ENCODE measurements around the gene CEP20. TPM values are rescaled to one million over a fixed set of nuclear protein-coding genes. Genes with fewer than 3 reads are reported as not detected.
A peak's percentile ranks its signal among the peaks of the same experiment; 100 is the strongest.

CEP20 gene
- polyA plus RNA-seq, 2 of the 4 experiments (the other 2 are of a cell fraction) = 58.7 to 97.5 TPM

GRCh38 chr16:15891508-15891907, 3.1 kb upstream of the CEP20 start:
- H3K4me2 ChIP-seq = no peak overlapping the region
- H3K9me3 ChIP-seq = no peaks in the 10 kb centered on the region
- DNase-seq (ENCODE audit: low read depth in 1 of 2, low spot score in 1 of 2) (no peak), ATAC-seq (no peak), FAIRE-seq (no peak)
- POLR2A ChIA-PET = no interaction called here
- 83% methylated on average over 3 of the region's 3 CpGs for WGBS (ENCODE audit: missing lambda C conversion rate)
- CTCF ChIA-PET = interaction anchor here (2.3 kb wide), 1 partner anchor 17 kb away, joined by 12 read pairs; no protein-coding TSS in a partner anchor
- peaks cover 19% of the 10 kb centered on the region for H3K4me1 ChIP-seq
- H3K4me3 ChIP-seq = no peak overlapping the region
- peak overlapping the region in 1 of 2 experiments; percentile 66; a peak in 3 of 6 replicates for H3K27ac ChIP-seq
- TF ChIP-seq ZSCAN20 (CRISPR knock-in tag; IDR thresholded peaks at IDR 0.05) = no peak
- no peak for TF ChIP-seq RNF2 (IDR thresholded peaks at IDR 0.05; ENCODE audit: borderline replicate concordance, low read depth)
- no peak for TF ChIP-seq CEBPB (IDR thresholded peaks at IDR 0.05)
- TF ChIP-seq SMC3 (IDR thresholded peaks at IDR 0.05) = no peak

GRCh38 chr16:15887283-15887682, 1.1 kb downstream of the CEP20 start:
- peak overlapping the region; percentile 86 for H3K4me3 ChIP-seq
- DNase-seq (ENCODE audit: low read depth in 1 of 2, low spot score in 1 of 2) (no peak), ATAC-seq (no peak), FAIRE-seq (no peak)
- TF ChIP-seq MYC (IDR thresholded peaks at IDR 0.05; ENCODE audit: borderline replicate concordance, low read length) (no peak), ATOH8 (CRISPR knock-in tag; IDR thresholded peaks at IDR 0.05; ENCODE audit: low read depth) (no peak), HOXB13 (CRISPR knock-in tag; IDR thresholded peaks at IDR 0.05; ENCODE audit: low read depth) (no peak), ZC3H11A (IDR thresholded peaks at IDR 0.05) (no peak), NPAS2 (CRISPR knock-in tag; IDR thresholded peaks at IDR 0.05; ENCODE audit: borderline replicate concordance) (no peak), CHD2 (IDR thresholded peaks at IDR 0.05; ENCODE audit: low read length, partially characterized antibody) (no peak), EHMT2 (IDR thresholded peaks at IDR 0.05; ENCODE audit: low read depth) (no peak), HMGXB4 (CRISPR knock-in tag; IDR thresholded peaks at IDR 0.05; ENCODE audit: borderline replicate concordance) (no peak), NR3C1 (IDR thresholded peaks at IDR 0.05) (no peak), CHD4 (IDR thresholded peaks at IDR 0.05; ENCODE audit: borderline replicate concordance) (no peak), MAZ (IDR thresholded peaks at IDR 0.05; ENCODE audit: borderline replicate concordance, low read depth, low read length) (no peak)
- TF ChIP-seq, protein P1, sequence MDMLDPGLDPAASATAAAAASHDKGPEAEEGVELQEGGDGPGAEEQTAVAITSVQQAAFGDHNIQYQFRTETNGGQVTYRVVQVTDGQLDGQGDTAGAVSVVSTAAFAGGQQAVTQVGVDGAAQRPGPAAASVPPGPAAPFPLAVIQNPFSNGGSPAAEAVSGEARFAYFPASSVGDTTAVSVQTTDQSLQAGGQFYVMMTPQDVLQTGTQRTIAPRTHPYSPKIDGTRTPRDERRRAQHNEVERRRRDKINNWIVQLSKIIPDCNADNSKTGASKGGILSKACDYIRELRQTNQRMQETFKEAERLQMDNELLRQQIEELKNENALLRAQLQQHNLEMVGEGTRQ (IDR thresholded peaks at IDR 0.05) = no peak
- H3K9me3 ChIP-seq = no peaks in the 10 kb centered on the region
- WGBS (ENCODE audit: missing lambda C conversion rate) = 78% methylated on average over 4 of the region's 4 CpGs
- peaks cover 48% of the 10 kb centered on the region for H3K4me1 ChIP-seq
- ChIA-PET CTCF (interaction anchor here (1.1 to 4.6 kb wide), 4 partner anchors 12 to 110 kb away, joined by 3 to 28 read pairs (median 10); no protein-coding TSS in a partner anchor), POLR2A (interaction anchor here (1.2 to 2.3 kb wide), 4 partner anchors 58 to 187 kb away, joined by 3 to 11 read pairs (median 9); no protein-coding TSS in a partner anchor)
- peak overlapping the region; percentile 93 for H3K4me2 ChIP-seq
- peak overlapping the region; percentile 90 to 98 for H3K27ac ChIP-seq

GRCh38 chr16:15886078-15886477, 2.3 kb downstream of the CEP20 start:
- ATAC-seq (no peak), FAIRE-seq (no peak), DNase-seq (ENCODE audit: low read depth in 1 of 2, low spot score in 1 of 2) (no peak)
- Histone ChIP-seq H3K4me1 (peaks cover 55% of the 10 kb centered on the region), H3K27ac (peak overlapping the region; percentile 90 to 98), H3K4me3 (peak overlapping the region; percentile 86; the same call in 1 of the 3 replicates), H3K9me3 (no peaks in the 10 kb centered on the region), H3K4me2 (peak overlapping the region; percentile 93)
- ChIA-PET CTCF (interaction anchor here (0.6 to 4.6 kb wide), 3 partner anchors 11 to 308 kb away, joined by 3 to 28 read pairs (median 3); no protein-coding TSS in a partner anchor), POLR2A (interaction anchor here (0.5 to 1.0 kb wide), 2 partner anchors 11 to 79 kb away, joined by 3 read pairs; no protein-coding TSS in a partner anchor)
- WGBS (ENCODE audit: missing lambda C conversion rate) = 28% methylated on average over 1 of the region's 1 CpG
- TF ChIP-seq MAFK (IDR thresholded peaks at IDR 0.05; ENCODE audit: partially characterized antibody) = no peak
- TF ChIP-seq CEBPB (IDR thresholded peaks at IDR 0.05) = no peak
- TF ChIP-seq MAZ (IDR thresholded peaks at IDR 0.05; ENCODE audit: borderline replicate concordance, low read depth, low read length) = no peak
- no peak; the same call in 1 of the 2 replicates for TF ChIP-seq HOXB5 (CRISPR knock-in tag; IDR thresholded peaks at IDR 0.05)
- TF ChIP-seq EHMT2 (IDR thresholded peaks at IDR 0.05; ENCODE audit: low read depth) = no peak
- no peak for TF ChIP-seq MYC (IDR thresholded peaks at IDR 0.05; ENCODE audit: borderline replicate concordance, low read length)
- TF ChIP-seq POLR2AphosphoS2 (conservative IDR thresholded peaks at IDR 0.05; ENCODE audit: low read length) = no peak
- TF ChIP-seq RAD21 (conservative IDR thresholded peaks at IDR 0.05 in 1 of 2, IDR thresholded peaks at IDR 0.05 in 1 of 2) = no peak
- no peak for TF ChIP-seq ZFP36 (IDR thresholded peaks at IDR 0.05; ENCODE audit: borderline replicate concordance, partially characterized antibody)
- TF ChIP-seq BHLHE40 (IDR thresholded peaks at IDR 0.05; ENCODE audit: low read depth, low read length) = no peak
- no peak for TF ChIP-seq SMC3 (IDR thresholded peaks at IDR 0.05)

All from A549 (cell line).